Mesodermal cell (in vitro differentiated cells): ENCODE results near the gene COASY.

Experiments used
- H3K27ac ChIP-seq: 2 replicates; pipeline ENCODE4 v1.7.0; 2013; ENCODE audit warnings: mild to moderate bottlenecking, low read depth, low read length, moderate library complexity; ENCODE audit not compliant: severe bottlenecking
- H3K36me3 ChIP-seq: 2 replicates; pipeline ENCODE4 v1.7.1; 2013; ENCODE audit warnings: mild to moderate bottlenecking, low read length, moderate library complexity; ENCODE audit not compliant: control insufficient read depth, insufficient read depth
- H3K4me1 ChIP-seq: one replicate; pipeline ENCODE4 v1.7.1; 2013; ENCODE audit warnings: mild to moderate bottlenecking, low read length; ENCODE audit not compliant: insufficient read depth, control insufficient read depth, poor library complexity, severe bottlenecking
- H3K4me3 ChIP-seq: 2 replicates; pipeline ENCODE4 v1.7.0; 2013; ENCODE audit warnings: low read length, control low read depth, mild to moderate bottlenecking; ENCODE audit not compliant: insufficient read depth, poor library complexity, severe bottlenecking; ENCODE audit errors: extremely low read depth
- H3K9me3 ChIP-seq: 2 replicates; pipeline ENCODE4 v1.7.1; 2013; ENCODE audit warnings: mild to moderate bottlenecking, low read length, moderate library complexity; ENCODE audit not compliant: control insufficient read depth
- WGBS, 2 experiments: methylation state at CpG; one replicate each; pipeline ENCODE4 v1.1.5; 2013; ENCODE audit warnings: missing lambda C conversion rate in 2 of 2; ENCODE audit not compliant: insufficient coverage in 2 of 2; 5-methylcytosine and 5-hydroxymethylcytosine counted together

COASY gene

DNA sequence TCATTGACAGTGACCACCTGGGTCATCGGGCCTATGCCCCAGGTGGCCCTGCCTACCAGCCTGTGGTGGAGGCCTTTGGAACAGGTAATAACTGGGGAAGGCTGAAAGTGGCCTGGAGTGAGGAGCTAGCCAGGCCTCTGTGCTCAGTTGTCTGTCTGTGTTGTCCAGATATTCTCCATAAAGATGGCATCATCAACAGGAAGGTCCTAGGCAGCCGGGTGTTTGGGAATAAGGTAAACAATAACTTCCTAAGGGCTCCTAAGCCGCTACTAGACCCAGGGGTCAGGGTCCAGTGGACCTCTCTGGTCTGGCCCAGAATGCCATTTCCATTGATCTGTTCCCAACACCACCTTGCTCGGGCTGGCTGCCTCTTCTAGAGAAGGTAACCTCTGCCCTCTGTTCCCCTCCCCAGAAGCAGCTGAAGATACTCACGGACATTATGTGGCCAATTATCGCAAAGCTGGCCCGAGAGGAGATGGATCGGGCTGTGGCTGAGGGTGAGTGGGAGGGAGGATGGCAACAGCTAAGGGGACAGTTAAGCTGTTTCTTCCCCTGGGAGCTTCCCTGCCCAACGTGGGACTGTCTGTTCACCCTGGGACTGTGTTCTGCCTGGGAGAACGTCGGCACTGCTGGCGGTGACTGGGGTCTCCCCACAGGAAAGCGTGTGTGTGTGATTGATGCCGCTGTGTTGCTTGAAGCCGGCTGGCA is 3.0 kb downstream of the COASY start:
- H3K36me3 ChIP-seq: peaks cover 51% of the 10 kb centered on the region
- H3K4me3 ChIP-seq: no peak overlapping the region
- 96 to 99% methylated on average over 9 to 14 of the region's 15 CpGs for WGBS, 2 experiments
- no peak overlapping the region for H3K27ac ChIP-seq
- no peaks in the 10 kb centered on the region for H3K9me3 ChIP-seq
- peaks cover 19% of the 10 kb centered on the region for H3K4me1 ChIP-seq

DNA sequence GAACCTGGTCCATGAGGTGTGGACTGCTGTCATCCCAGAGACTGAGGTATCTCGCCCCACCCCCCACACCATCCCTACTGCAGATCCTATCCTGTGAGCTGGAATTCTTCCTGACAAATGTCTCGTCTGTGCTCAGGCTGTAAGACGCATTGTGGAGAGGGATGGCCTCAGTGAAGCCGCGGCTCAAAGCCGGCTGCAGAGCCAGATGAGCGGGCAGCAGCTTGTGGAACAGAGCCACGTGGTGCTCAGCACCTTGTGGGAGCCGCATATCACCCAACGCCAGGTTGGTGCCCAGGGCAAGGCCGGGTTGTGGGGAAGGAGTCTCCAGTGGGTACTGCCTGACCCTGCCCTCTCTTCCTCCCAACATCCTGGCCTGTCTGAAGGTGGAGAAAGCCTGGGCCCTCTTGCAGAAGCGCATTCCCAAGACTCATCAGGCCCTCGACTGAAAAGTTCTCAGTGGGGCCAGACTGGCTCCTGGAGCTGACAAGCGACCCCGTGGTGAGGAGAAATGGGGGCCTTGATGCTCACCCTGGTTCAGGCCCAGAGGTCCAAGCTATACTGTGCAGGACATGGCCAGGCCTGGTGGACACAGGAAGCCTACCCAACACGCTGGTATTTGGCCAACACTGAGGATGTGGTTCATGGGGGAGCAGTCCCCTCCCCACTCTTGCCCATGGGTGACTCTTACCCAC is 3.7 kb downstream of the COASY start:
- peaks cover 19% of the 10 kb centered on the region for H3K4me1 ChIP-seq
- H3K27ac ChIP-seq: no peak overlapping the region
- peaks cover 58% of the 10 kb centered on the region for H3K36me3 ChIP-seq
- WGBS, 2 experiments: 91 to 98% methylated on average over 12 of the region's 16 CpGs
- H3K9me3 ChIP-seq: no peaks in the 10 kb centered on the region
- no peak overlapping the region for H3K4me3 ChIP-seq

DNA sequence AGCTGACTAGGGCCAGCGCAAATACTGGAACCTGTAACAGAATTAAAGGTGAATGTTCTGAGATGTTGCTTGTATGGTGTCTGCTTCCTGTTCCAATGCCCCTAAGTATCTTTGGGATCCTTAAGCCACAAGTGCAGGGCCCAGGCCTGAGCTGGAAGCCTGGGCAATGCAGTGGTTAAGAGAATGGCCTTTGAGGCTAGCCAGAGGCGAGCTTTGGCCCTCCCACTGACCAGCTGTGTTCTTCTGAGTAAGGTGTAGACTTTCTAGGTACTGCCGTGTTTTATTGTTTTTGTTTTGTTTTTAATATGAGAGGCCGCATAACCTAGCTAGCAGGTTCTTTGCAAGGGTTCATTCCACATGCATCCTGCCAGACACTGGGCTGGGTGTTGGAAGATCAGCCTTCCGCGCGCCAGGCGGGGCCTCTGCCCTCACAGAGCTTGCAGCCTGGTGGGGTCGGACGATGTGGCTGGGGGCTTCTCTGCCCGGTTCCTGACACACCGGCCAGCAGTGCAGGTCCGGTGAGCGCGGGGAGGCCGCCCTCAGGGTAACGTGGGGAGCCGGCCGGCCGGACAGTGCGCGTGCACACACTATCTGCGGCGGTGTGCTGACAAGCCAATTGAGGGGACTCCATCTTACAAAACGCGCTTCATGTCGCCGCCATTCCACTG is 4.4 kb downstream of the COASY start:
- peaks cover 19% of the 10 kb centered on the region for H3K4me1 ChIP-seq
- H3K9me3 ChIP-seq: no peaks in the 10 kb centered on the region
- WGBS, 2 experiments: 56 to 67% methylated on average over 19 to 27 of the region's 28 CpGs
- H3K27ac ChIP-seq: peak overlapping the region; percentile 69
- H3K4me3 ChIP-seq: peak overlapping the region; percentile 83
- peaks cover 64% of the 10 kb centered on the region for H3K36me3 ChIP-seq

DNA sequence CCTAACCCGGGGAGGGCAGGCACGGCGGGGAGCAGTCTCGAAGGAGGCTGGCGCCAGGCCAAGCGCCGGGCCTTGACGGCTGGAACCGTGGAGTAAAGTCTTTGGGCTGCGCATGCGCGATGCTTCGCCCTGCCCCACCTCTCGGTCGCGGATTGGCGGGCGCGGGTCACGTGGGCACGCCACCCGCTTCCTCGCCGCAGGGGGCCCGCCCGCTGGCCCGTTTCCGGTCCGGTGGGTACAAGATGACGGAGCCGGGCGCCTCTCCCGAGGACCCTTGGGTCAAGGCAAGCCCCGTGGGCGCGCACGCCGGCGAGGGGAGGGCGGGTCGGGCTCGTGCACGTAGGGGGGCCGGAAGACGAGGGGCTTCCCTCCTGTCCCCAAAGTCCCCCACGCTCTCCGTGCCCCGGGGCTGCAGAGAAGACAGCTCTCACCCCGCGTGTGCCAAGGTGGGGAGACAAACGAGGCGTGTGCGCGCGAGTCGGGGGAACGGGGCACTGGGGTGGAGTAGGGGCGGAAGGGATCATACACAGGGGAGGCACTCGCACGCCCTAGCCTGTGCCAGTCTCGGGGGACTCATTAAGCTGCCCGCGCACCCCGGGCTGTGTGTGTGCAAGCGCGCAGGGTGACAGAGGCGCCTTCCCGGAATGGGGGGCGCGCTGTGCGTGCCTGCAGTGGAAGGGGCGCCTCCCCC is 5.1 kb downstream of the COASY start, which contains the start of gene MLX:
Gene MLX, plus strand, starts transcription at position 218 of the 691 bp plus-strand sequence. Its CDS starts 25 bp downstream, at position 243.
- 1 to 2% methylated on average over 40 to 60 of the region's 72 CpGs for WGBS, 2 experiments
- Histone ChIP-seq H3K9me3 (no peaks in the 10 kb centered on the region), H3K27ac (peak within 1 kb of the TSS; percentile 69), H3K36me3 (peaks cover 71% of the 10 kb centered on the region), H3K4me3 (peak within 1 kb of the TSS; percentile 83), H3K4me1 (peaks cover 21% of the 10 kb centered on the region)

DNA sequence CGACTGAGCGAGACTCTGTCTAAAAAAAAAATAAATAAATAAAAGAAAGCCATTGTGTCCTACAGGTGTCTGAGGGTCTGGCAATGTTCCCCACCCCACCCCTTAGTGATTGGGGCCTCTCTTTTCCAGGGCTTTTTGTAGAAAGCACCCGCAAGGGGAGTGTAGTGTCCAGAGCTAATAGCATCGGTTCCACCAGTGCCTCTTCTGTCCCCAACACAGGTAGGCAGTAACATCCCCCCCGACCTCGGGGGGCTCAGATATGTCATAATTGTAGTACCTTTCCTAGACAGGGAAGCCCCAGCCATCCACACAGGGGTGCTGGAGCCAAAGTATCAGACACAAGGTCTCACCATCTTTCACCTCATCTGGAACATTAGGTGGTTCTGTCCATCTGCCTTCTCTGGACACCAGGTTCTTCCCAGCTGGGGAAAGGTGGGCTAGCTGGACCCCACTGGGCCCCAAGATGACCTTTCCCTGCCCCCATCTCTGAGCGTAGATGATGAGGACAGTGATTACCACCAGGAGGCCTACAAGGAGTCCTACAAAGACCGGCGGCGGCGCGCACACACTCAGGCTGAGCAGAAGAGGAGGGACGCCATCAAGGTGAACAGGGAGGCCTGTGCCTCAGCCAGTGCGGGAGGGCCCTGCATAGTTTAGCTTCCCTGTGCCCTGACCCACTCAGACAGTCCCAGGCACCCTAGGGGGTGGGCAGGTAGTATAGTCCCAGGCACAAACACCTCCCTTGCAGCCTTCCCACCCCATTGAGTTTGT is 6.6 kb downstream of the COASY start:
- peaks cover 83% of the 10 kb centered on the region for H3K36me3 ChIP-seq
- WGBS, 2 experiments: 88 to 89% methylated on average over 10 to 12 of the region's 14 CpGs

DNA sequence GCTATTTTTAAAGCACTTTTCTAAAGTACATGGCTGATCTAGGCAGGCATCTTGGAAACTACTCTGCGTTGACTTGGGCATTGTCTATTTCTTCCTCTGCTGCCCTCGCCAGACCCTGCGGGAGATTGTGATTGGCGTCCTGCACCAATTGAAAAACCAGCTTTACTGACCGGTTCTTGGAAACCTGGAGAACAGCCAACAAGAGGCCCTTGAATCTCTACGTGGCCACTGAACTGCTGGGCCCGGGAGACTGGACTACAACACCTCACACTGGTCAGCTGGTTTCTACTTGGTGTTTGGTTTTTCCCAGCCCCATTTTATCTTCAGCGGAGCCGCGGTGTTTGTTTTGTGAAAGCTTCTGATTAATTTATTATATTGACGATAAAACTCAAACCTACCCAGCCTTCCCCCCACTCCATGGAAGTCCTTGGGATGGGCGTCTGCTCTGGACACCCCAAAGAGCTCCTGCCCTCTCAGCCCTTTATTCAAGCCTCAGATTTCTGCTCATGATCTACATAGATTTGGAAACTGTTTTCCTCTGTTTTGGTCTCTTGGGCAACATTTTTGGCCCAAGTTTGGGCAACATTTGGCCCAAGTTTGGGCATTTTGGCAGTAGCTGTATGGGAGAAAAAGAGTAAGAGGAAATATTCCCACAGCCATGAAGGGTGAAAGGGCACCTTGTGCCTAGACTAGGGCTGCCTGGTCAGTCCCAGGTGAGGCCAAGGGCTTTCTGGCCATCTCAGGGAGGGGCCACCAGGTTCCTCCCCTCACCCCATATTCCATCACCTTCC is 9.7 kb downstream of the COASY start:
- Histone ChIP-seq H3K4me3 (no peak overlapping the region), H3K4me1 (peaks cover 12% of the 10 kb centered on the region), H3K9me3 (no peaks in the 10 kb centered on the region), H3K36me3 (peaks cover 81% of the 10 kb centered on the region), H3K27ac (peak overlapping the region; percentile 47)
- 93 to 97% methylated on average over 8 of the region's 12 CpGs for WGBS, 2 experiments

More for the DNA sequence above, 6.6 kb downstream of the COASY start:
- Histone ChIP-seq H3K9me3 (no peaks in the 10 kb centered on the region), H3K4me1 (peaks cover 15% of the 10 kb centered on the region), H3K27ac (no peak overlapping the region), H3K4me3 (no peak overlapping the region)

DNA sequence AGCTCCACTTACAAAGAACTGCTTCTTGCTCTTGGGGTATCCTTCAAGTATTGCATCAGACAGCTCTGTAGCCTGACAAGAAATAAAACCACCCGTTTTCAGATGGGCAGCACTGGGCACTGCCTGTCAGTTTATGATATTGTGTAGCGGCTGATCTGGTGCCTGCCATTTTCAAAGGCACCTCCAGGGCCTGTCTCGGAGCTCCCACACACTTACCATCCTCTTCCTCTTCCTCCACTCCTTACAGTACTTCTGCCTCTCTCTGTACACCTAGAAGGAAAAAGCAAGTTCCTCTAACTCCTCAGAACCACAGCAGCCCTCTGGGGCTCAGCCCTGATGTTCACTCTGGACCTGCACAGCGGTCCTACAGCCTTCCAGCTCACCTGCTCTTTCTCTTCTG is 11.1 kb downstream of the COASY start:
- peak overlapping the region; percentile 10 for H3K27ac ChIP-seq
- H3K4me3 ChIP-seq: no peak overlapping the region
- H3K36me3 ChIP-seq: peaks cover 86% of the 10 kb centered on the region
- 92 to 99% methylated on average over 2 to 4 of the region's 4 CpGs for WGBS, 2 experiments
- H3K9me3 ChIP-seq: no peaks in the 10 kb centered on the region
- H3K4me1 ChIP-seq: peaks cover 13% of the 10 kb centered on the region

DNA sequence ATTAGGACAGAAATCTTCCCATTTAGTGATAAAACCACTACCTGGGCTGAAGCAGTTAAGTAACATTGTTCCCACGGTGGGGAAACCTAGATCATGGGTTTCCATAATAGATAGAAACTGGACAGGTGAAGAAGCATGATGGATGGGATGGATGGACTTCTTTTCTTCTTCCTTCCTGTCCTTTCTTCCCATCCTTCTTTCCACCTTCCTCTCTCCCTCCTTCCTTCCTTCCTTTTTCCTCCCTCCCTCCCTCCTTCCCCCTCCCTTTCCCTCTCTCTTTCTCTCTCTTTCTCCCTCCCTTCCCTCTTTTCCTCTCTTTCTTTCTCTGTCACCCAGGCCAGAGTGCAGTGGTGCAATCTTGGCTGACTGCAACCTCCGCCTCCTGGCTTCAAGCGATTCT is 12.5 kb downstream of the COASY start:
- peaks cover 74% of the 10 kb centered on the region for H3K36me3 ChIP-seq
- WGBS, 2 experiments: 92% methylated on average over 2 of the region's 3 CpGs; no CpG with 5 or more reads in 1 of the 2 experiments

DNA sequence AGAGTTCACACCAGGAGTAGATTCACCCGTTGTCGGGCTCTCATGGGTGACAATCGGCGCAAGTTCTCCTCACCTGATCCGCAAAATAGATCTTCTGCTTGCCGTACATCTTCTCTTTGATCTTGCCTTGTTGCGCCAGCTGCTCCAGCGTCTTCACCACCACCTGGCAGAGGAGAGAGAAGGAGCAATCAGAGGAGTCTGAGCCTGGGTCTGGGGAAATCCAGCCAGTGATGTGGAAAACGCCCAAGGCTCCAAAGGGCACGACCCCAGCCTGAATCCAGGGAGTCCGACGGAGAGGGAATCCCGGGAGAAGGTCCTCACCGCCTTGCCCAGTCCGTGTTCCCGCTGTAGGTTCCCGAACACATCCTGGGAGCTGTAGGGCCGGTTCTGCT is 15.2 kb downstream of the COASY start:
- H3K4me3 ChIP-seq: peak overlapping the region; percentile 77
- no peaks in the 10 kb centered on the region for H3K9me3 ChIP-seq
- H3K27ac ChIP-seq: no peak overlapping the region
- WGBS, 2 experiments: 1 to 3% methylated on average over 9 to 15 of the region's 18 CpGs
- peaks cover 9% of the 10 kb centered on the region for H3K4me1 ChIP-seq
- H3K36me3 ChIP-seq: peaks cover 71% of the 10 kb centered on the region

More for the DNA sequence above, 12.5 kb downstream of the COASY start:
- Histone ChIP-seq H3K4me1 (peaks cover 13% of the 10 kb centered on the region), H3K27ac (no peak overlapping the region), H3K9me3 (no peaks in the 10 kb centered on the region), H3K4me3 (no peak overlapping the region)
